RCC 7860 (cell line): Measurements from ENCODE around the gene DNAH1.
A peak's percentile ranks its signal among the peaks of the same experiment; 100 is the strongest.
"Not testable (repeated sequence)": the region's sequence is repeated elsewhere in the genome, so short reads cannot be mapped to it uniquely, and the experiment has no call there.

Source experiments
- DNase-seq: peaks from one replicate; pipeline ENCODE4 v3.0.0-alpha.2; 2015; ENCODE audit warnings: low spot score
- FAIRE-seq: peaks from 2 replicates; lab custom pipeline; 2012; peaks lifted over from hg19 to GRCh38; lab: Jason Lieb, UNC

Gene DNAH1

GRCh38 chr3:52315977-52316764 is at the start of gene DNAH1:
Gene DNAH1 (plus strand): TSS chr3:52316319. CDS start chr3:52322443, 6,124 bp downstream.
- DNase-seq (no peak), FAIRE-seq (no peak)

GRCh38 chr3:52268036-52268435 is 48.1 kb upstream of the DNAH1 start:
- no peak for DNase-seq

GRCh38 chr3:52269776-52270175 is 46.3 kb upstream of the DNAH1 start:
- DNase-seq (no peak), FAIRE-seq (no peak)

More at GRCh38 chr3:52268036-52268435, 48.1 kb upstream of the DNAH1 start:
- FAIRE-seq: no peak

DNA sequence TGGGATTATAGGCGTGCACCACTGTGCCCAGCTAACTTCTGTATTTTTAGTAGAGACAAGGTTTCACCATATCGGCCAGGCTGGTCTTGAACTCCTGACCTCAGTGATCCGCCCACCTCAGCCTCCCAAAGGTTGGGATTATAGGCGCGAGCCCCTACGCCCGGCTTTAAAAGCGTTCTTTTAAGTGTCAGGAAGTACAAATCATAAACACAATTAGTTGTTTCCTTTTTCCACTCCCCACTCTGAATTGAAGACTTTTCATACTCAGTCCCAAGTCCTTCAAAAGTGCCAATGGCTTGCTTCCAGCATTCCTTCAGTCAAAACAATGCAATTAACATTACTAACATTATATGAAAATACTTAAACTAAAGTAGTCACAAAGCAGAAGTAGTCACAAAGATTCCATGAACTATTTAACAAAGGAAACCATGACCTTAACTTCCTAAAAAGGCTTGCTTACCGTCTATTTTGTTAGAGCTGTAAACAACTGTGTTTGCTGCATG is 45.8 kb upstream of the DNAH1 start:
- FAIRE-seq: no peak
- DNase-seq: no peak

- FAIRE-seq: not testable (repeated sequence)
Observed at GRCh38 chr3:52272172-52272571, 43.9 kb upstream of the DNAH1 start.

DNA sequence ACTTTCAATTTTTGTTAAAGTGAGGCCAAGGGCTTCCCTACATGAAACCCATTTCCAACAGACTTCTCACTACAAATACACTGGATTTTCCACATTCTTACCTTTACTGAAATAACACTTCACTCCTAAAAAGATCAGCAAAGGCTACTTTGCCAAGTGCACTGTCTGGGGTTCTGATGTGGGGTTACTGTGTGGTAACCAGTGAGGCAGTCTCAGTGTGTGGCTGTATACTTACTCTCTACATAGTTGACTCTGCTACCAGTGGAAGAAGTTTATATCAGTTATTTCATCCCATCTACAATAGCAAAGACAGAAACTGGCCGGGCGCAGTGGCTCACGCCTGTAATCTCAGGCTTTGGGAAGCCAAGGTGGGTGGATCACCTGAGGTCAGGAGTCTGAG is 43.3 kb upstream of the DNAH1 start:
- DNase-seq (no peak), FAIRE-seq (no peak)

More at GRCh38 chr3:52272172-52272571, 43.9 kb upstream of the DNAH1 start:
- DNase-seq: not testable (repeated sequence)

DNA sequence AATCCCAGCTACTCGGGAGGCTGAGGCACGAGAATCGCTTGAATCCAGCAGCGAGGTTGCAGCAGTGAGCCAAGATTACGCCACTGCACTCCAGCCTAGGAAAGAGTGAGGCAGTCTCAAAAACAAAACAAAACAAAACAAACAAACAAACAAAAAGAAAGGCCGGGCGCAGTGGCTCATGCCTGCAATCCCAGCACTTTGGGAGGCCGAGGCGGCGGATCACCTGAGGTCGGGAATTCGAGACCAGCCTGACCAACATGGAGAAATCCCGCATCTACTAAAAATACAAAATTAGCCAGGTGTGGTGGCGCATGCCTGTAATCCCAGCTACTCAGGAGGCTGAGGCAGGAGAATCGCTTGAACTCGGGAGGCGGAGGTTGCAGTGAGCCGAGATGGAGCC is 41.3 kb upstream of the DNAH1 start:
- not testable (repeated sequence) for FAIRE-seq, DNase-seq

GRCh38 chr3:52277071-52277964 is 38.8 kb upstream of the DNAH1 start:
- FAIRE-seq (no peak), DNase-seq (peak; percentile 55)

DNA sequence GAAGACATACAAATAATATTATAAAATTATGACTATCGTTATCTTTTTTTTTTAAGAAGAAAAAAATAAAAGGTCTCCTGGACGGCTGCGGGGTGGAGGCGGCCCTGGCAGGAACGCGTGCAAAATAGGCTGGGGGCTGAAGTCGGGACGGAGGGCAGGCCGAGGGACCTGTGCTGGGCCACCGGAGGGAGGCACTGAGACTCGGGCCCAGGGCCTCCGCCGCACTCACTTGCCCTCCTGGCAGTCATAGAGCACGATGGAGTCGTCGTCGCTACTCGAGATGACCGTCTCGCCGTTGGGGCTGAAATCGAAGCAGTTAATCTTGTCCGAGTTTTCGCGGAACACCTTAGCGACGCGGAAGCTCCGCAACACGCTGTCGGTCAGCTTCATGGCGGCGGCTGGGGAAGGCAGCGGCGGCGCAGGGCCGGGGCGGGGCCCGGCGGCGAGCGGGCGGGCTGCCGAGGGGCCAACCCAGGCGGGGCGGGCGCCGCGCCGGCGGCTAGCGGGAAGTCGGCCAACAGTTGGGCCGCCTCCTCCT is 38.1 kb upstream of the DNAH1 start:
- FAIRE-seq (no peak), DNase-seq (peak; percentile 23)

DNA sequence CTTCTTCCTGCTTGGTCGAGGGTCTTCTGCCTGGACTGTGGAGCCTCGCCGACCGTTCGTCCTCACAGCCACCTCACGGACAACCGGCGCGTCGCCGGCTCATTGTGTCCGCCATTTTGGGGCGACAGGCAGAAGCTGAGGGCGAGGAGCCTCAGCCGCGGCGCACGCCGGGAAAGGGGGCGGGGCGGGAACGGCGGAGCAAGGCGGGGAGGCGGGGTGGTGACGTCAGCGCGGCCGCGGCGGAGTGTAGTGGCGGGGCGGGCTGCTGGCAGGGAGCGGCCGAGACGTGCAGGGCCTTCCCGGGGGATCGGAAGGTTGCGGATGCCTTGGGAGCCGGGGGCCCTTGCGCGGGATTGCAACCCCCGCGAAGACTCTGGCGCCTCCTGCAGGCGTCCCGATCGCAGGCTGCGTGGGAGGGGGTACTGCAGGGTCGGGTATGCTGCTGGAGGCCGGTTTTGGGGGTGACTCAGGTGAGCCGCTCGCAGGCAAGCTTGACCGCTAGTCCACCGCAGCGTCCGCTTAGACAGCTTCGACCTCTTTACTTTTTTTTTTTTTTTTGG is 37.5 kb upstream of the DNAH1 start, which contains the start of gene WDR82:
Gene WDR82 (minus strand): TSS at position 140 of the 560 bp plus-strand sequence. CDS start 288 bp downstream, outside the sequence.
- DNase-seq: peak; percentile 79
- no peak for FAIRE-seq

GRCh38 chr3:52279596-52279995 is 36.5 kb upstream of the DNAH1 start:
- no peak for FAIRE-seq
- DNase-seq: no peak

DNA sequence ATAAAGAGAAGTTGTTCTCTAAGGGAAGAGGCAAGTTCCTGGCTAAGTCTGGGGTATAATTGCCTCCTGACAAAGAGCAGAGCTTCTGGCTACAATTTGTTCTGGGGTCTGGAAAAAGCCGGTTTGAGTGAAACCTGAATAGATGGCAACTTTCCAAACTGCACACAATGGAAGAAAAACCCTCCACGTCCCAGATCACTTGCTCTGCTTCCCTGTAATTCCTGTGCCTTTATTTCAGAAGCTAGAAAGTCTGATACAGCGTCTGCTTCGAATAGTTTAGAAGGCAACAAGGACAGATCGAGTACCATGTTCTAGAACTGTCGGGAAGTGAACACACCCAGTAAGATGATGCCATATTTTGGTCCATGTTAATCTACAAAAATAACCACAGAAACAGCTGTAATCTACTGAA is 36.1 kb upstream of the DNAH1 start:
- no peak for DNase-seq
- no peak for FAIRE-seq

DNA sequence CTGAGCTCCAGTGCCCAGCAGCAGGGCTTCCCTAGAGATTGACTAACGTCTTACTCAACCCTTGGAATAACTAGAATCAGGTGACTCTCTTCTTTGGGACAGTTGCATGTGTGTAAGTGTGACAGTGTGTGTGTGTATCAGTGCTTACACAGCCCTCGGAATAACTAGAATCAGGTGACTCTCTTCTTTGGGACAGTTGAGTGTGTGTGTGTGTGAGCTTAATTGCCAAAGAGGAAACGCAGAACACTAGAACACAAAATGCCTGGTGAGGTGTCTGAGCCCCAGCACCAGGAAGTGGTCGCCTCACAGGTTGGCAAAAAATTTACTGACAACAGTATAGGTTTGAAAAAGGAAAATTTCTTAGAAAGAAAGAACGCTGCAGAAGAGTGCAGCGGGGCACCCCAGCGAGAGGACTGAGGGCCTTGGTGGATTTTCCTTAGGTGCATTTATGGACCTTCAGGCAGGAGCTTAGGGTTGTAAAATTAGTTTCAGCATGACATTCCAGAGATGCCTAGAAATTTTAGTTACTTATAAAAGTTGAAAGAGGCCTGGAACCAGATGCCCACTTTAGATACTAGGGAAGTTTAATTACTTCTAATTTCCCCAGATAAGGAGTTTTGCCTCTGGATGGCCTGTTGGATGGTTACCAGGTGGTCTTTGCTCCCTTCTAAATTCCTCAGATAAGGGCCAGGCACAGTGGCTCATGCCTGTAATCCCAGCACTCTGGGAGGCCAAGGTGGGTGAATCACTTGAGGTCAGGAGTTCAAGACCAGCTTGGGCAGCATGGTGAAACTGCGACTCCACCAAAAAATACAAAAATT is 33.9 kb upstream of the DNAH1 start:
- DNase-seq (peak; percentile 66), FAIRE-seq (peak; percentile 47)

DNA sequence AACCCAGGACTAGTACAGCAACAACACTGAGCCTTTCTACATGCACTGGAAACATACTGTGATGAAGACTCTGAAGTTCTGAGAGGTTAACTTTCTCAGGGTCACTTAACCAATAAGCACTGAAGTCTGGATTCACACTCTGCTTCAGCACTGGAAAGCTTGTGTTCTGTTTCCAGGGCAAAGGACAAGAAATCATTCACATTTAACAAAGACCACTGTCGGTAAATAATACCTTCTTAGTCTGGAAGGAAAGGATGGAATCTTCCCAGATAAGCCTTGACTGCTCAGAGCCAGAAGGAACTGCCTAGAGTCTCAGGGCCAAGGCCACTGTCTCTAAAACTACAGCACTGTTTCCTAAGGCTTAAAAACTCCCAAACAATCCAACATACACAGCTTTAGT is 32.8 kb upstream of the DNAH1 start:
- DNase-seq: no peak
- no peak for FAIRE-seq

- FAIRE-seq, DNase-seq: not testable (repeated sequence)
Observed at GRCh38 chr3:52284051-52284450, 32.1 kb upstream of the DNAH1 start.

DNA sequence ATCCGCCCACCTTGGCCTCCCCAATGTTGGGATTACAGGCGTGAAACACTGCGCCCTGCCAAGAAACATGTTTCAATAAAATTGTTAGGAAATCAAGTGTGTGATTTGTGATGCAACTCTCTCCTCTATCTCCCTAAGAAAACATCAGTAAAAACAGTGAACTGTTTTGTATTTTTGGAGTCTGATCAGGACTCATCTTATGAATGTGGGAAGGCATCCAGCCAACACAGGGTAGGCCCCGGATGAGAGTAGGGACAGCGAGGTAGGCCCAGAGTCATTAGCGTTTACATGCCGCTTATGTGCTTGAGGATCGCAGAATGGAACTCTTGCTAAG is 29.4 kb upstream of the DNAH1 start:
- FAIRE-seq (no peak), DNase-seq (no peak)

- no peak for DNase-seq
Observed at GRCh38 chr3:52288674-52289073, 27.4 kb upstream of the DNAH1 start.

DNA sequence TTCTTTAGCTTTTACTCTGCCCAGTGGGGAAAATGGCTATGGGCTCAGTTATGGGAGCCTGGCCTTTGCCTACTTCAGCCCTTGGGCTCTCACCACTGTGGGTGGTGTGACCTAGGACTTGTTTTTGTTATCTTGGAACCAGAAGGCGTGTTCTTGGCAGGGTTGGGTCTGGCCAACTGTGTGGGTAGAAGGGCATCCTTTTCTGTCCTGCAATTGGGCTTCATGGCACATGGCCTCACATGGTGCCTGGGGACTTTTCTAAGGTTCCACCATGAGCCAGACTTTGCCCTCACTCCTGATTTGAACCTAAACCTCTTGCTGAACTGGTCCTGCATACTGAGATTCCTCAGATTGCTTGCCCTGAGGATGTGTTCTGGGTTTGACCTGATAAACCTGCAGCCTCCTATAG is 26.8 kb upstream of the DNAH1 start:
- DNase-seq: no peak
- no peak for FAIRE-seq

More at GRCh38 chr3:52288674-52289073, 27.4 kb upstream of the DNAH1 start:
- no peak for FAIRE-seq

DNA sequence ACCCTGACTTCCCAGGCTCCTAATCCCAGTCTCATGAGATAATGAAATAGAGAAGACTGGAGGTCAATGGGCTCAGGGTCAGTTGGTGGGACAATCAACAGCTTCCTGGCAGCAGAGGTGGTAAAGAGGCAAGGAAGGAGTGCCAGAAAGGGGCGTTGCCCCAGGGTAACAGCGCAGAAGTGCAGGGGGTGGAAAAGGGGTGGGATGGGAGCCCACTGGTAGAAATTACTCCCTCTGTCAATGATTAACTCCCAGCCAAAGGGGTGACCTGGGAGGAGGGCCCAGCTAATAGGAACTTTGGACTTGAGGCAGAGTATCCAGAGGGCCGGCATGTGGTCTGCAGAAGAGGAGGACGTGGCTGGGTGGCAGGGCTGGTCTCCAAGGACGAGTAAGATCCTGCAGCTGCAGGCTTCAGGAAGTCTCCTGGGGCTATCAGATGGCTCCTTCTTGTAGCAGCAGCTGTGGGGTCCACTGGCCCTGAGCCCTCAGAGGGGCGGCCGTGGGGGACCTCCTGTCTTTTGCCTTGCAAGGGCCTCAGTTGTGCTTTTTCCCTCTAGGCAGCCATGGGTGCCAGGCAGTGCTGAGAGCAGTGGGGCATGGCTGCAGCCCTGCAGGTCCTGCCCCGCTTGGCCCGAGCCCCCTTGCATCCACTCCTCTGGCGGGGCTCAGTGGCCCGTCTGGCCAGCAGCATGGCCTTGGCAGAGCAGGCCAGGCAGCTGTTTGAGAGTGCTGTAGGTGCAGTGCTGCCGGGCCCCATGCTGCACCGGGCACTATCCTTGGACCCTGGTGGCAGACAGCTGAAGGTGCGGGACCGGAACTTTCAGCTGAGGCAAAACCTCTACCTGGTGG is 26.1 kb upstream of the DNAH1 start:
- DNase-seq (no peak), FAIRE-seq (no peak)
